ENCODE data around the gene CD276. TPM values are rescaled to one million over a fixed set of nuclear protein-coding genes. Genes with fewer than 3 reads are reported as not detected.

CD276 gene
- total and polyA plus RNA-seq, 2 experiments from 2014 or later: 94.6 to 104 TPM

DNA sequence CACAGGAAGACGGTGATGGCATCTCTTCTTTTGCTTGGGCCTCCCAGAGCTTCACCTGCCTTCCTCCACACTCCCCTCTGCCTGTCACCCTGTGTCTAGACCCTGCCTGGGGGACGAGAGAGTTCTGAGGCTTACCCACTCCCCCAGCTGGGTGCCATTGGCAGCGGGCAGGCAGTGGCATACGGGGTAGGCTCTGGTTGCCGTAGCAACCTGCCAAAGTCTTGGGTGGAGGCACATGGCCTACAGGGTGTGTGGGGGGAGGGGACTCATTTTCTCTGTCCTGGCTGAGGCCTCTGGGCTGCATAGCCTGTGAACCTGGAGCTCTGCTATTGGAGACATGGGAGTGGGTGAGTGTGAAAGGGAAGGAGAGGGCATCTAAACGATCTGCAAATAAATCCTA lies 64.5 kb downstream of the CD276 start:
- Histone ChIP-seq H3K9me2 (ENCODE audit: insufficient read depth) (no peaks in the 10 kb centered on the region), H3K4me1 (ENCODE audit: insufficient read depth) (no peaks in the 10 kb centered on the region; the same call in 1 of the 2 replicates), H3K27ac (no peak overlapping the region), H3K27me3 (replicated peaks; ENCODE audit: insufficient read depth) (no peaks in the 10 kb centered on the region), H3K36me3 (ENCODE audit: low read depth) (no peaks in the 10 kb centered on the region), H3K9me3 (ENCODE audit: low read depth) (no peaks in the 10 kb centered on the region), H3K9ac (no peak overlapping the region), H4K20me1 (ENCODE audit: insufficient read depth) (no peaks in the 10 kb centered on the region), H2AFZ (no peak overlapping the region), H3K4me3 (no peak overlapping the region), H3K4me2 (ENCODE audit: unreplicated experiment) (no peak overlapping the region), H3F3A (ENCODE audit: insufficient read depth) (peaks cover 5% of the 10 kb centered on the region; the same call in 1 of the 2 replicates), H3K79me2 (ENCODE audit: insufficient read depth) (no peaks in the 10 kb centered on the region)
- 72 to 75% methylated on average over 6 of the region's 6 CpGs for WGBS, 2 experiments (ENCODE audit: low coverage in 1 of 2, low lambda C conversion rate in 2 of 2, missing lambda C conversion rate in 2 of 2)
- TF ChIP-seq EZH2 (IDR thresholded peaks at IDR 0.05; ENCODE audit: insufficient read depth, poor library complexity, severe bottlenecking) (no peak), EZH2phosphoT487 (IDR thresholded peaks at IDR 0.05; ENCODE audit: insufficient read depth, low read depth) (no peak)
- DNase-seq: no peak
- in situ Hi-C loops (cut with MboI): no loop called here

GRCh38 chr15:73749533-73749932 lies 65.3 kb downstream of the CD276 start:
- Histone ChIP-seq H3F3A (ENCODE audit: insufficient read depth) (no peaks in the 10 kb centered on the region), H3K4me2 (ENCODE audit: unreplicated experiment) (no peak overlapping the region), H3K27ac (no peak overlapping the region), H3K27me3 (replicated peaks; ENCODE audit: insufficient read depth) (no peaks in the 10 kb centered on the region), H4K20me1 (ENCODE audit: insufficient read depth) (no peaks in the 10 kb centered on the region), H3K4me3 (no peak overlapping the region), H3K9me2 (ENCODE audit: insufficient read depth) (no peaks in the 10 kb centered on the region), H3K36me3 (ENCODE audit: low read depth) (no peaks in the 10 kb centered on the region), H3K79me2 (ENCODE audit: insufficient read depth) (no peaks in the 10 kb centered on the region), H2AFZ (no peak overlapping the region), H3K4me1 (ENCODE audit: insufficient read depth) (no peaks in the 10 kb centered on the region), H3K9ac (no peak overlapping the region), H3K9me3 (ENCODE audit: low read depth) (no peaks in the 10 kb centered on the region)
- no peak for DNase-seq
- 83 to 84% methylated on average over 5 of the region's 5 CpGs for WGBS, 2 experiments (ENCODE audit: low coverage in 1 of 2, low lambda C conversion rate in 2 of 2, missing lambda C conversion rate in 2 of 2)
- in situ Hi-C loops (cut with MboI): no loop called here
- TF ChIP-seq EZH2 (IDR thresholded peaks at IDR 0.05; ENCODE audit: insufficient read depth, poor library complexity, severe bottlenecking) (no peak), EZH2phosphoT487 (IDR thresholded peaks at IDR 0.05; ENCODE audit: insufficient read depth, low read depth) (no peak)

DNA sequence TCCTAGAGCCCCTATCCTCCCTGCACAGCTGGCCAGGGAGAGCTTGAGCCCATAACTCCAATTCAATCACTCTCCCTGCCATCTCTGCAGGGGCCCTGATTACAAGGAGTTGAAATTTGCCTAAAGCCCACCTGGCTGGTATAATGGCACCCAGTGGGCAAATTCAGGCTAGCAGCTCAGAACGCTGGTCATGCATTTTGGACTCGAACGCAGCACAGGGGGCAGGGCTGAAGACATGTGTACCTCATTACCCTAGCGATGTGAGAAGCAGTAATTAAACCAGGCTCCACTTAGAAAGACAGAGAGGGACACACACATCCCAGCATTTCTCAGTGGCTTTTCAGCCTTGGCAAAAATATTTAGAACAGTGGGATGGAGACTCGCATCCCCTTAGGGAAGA lies 65.8 kb downstream of the CD276 start:
- Histone ChIP-seq H3K9ac (no peak overlapping the region), H3K27ac (no peak overlapping the region), H3K9me2 (ENCODE audit: insufficient read depth) (no peaks in the 10 kb centered on the region), H2AFZ (no peak overlapping the region), H3K79me2 (ENCODE audit: insufficient read depth) (no peaks in the 10 kb centered on the region), H4K20me1 (ENCODE audit: insufficient read depth) (no peaks in the 10 kb centered on the region), H3K9me3 (ENCODE audit: low read depth) (no peaks in the 10 kb centered on the region), H3F3A (ENCODE audit: insufficient read depth) (no peaks in the 10 kb centered on the region), H3K4me2 (ENCODE audit: unreplicated experiment) (no peak overlapping the region), H3K4me3 (no peak overlapping the region), H3K4me1 (ENCODE audit: insufficient read depth) (no peaks in the 10 kb centered on the region), H3K27me3 (replicated peaks; ENCODE audit: insufficient read depth) (no peaks in the 10 kb centered on the region), H3K36me3 (ENCODE audit: low read depth) (no peaks in the 10 kb centered on the region)
- in situ Hi-C loops (cut with MboI): no loop called here
- no peak for TF ChIP-seq EZH2 (IDR thresholded peaks at IDR 0.05; ENCODE audit: insufficient read depth, poor library complexity, severe bottlenecking)
- no peak for TF ChIP-seq EZH2phosphoT487 (IDR thresholded peaks at IDR 0.05; ENCODE audit: insufficient read depth, low read depth)
- 56 to 60% methylated on average over 5 of the region's 5 CpGs for WGBS, 2 experiments (ENCODE audit: low coverage in 1 of 2, low lambda C conversion rate in 2 of 2, missing lambda C conversion rate in 2 of 2)
- no peak for DNase-seq

DNA sequence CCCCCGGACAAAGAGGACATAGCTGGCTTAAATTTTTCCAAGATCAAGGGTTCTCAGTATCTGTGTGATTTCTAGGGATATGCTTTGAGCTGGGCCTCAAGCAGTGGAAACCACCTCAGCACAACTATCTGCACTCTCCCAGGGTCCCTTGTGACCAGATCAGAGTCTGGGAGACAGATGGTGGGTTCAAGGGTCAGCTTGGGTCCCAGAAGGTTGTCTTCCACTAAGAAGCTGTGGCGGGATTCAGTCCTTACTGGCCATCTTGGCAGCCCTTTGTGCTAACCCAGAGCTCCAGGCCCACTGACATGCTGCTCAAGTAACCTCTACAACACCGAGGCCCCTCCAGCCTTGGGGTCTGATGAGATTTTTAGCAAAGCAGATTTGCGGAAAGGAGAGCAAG lies 66.3 kb downstream of the CD276 start:
- Histone ChIP-seq H3F3A (ENCODE audit: insufficient read depth) (no peaks in the 10 kb centered on the region), H3K36me3 (ENCODE audit: low read depth) (no peaks in the 10 kb centered on the region), H3K9ac (no peak overlapping the region), H3K9me3 (ENCODE audit: low read depth) (no peaks in the 10 kb centered on the region), H2AFZ (no peak overlapping the region), H3K4me1 (ENCODE audit: insufficient read depth) (no peaks in the 10 kb centered on the region), H3K27me3 (replicated peaks; ENCODE audit: insufficient read depth) (no peaks in the 10 kb centered on the region), H3K27ac (no peak overlapping the region), H3K4me3 (no peak overlapping the region), H3K79me2 (ENCODE audit: insufficient read depth) (no peaks in the 10 kb centered on the region), H3K9me2 (ENCODE audit: insufficient read depth) (no peaks in the 10 kb centered on the region), H4K20me1 (ENCODE audit: insufficient read depth) (no peaks in the 10 kb centered on the region), H3K4me2 (ENCODE audit: unreplicated experiment) (no peak overlapping the region)
- DNase-seq: no peak
- no peak for TF ChIP-seq EZH2phosphoT487 (IDR thresholded peaks at IDR 0.05; ENCODE audit: insufficient read depth, low read depth)
- no peak for TF ChIP-seq EZH2 (IDR thresholded peaks at IDR 0.05; ENCODE audit: insufficient read depth, poor library complexity, severe bottlenecking)
- 78 to 86% methylated on average over 4 of the region's 4 CpGs for WGBS, 2 experiments (ENCODE audit: low coverage in 1 of 2, low lambda C conversion rate in 2 of 2, missing lambda C conversion rate in 2 of 2)
- in situ Hi-C loops (cut with MboI): no loop called here

GRCh38 chr15:73750951-73751350 lies 66.8 kb downstream of the CD276 start:
- Histone ChIP-seq H3K9me3 (ENCODE audit: low read depth) (no peaks in the 10 kb centered on the region), H3K27ac (no peak overlapping the region), H3K9ac (no peak overlapping the region), H3K79me2 (ENCODE audit: insufficient read depth) (no peaks in the 10 kb centered on the region), H3K4me1 (ENCODE audit: insufficient read depth) (no peaks in the 10 kb centered on the region), H3K9me2 (ENCODE audit: insufficient read depth) (no peaks in the 10 kb centered on the region), H4K20me1 (ENCODE audit: insufficient read depth) (no peaks in the 10 kb centered on the region), H3K27me3 (replicated peaks; ENCODE audit: insufficient read depth) (peaks cover under 1% of the 10 kb centered on the region; the same call in 1 of the 2 replicates), H3K4me2 (ENCODE audit: unreplicated experiment) (no peak overlapping the region), H2AFZ (no peak overlapping the region), H3K36me3 (ENCODE audit: low read depth) (no peaks in the 10 kb centered on the region), H3K4me3 (no peak overlapping the region), H3F3A (ENCODE audit: insufficient read depth) (no peaks in the 10 kb centered on the region)
- in situ Hi-C loops (cut with MboI): no loop called here
- TF ChIP-seq EZH2 (IDR thresholded peaks at IDR 0.05; ENCODE audit: insufficient read depth, poor library complexity, severe bottlenecking): no peak
- TF ChIP-seq EZH2phosphoT487 (IDR thresholded peaks at IDR 0.05; ENCODE audit: insufficient read depth, low read depth): no peak
- DNase-seq: no peak
- 77 to 100% methylated on average over 8 to 20 of the region's 20 CpGs for WGBS, 2 experiments (ENCODE audit: low coverage in 1 of 2, low lambda C conversion rate in 2 of 2, missing lambda C conversion rate in 2 of 2)
